G401.6 (cell line): ENCODE results near the gene PRRT4.

Source experiments
- FAIRE-seq: peaks from 2 replicates; lab custom pipeline; 2012; peaks lifted over from hg19 to GRCh38; lab: Jason Lieb, UNC

PRRT4 gene

GRCh38 chr7:128361411-128362379, at the start of gene PRRT4:
Gene PRRT4, minus strand, starts transcription at chr7:128361690.
- FAIRE-seq: no peak

- no peak for FAIRE-seq
These were observed 48.9 kb upstream of the PRRT4 start for GRCh38 chr7:128410451-128410753.

DNA sequence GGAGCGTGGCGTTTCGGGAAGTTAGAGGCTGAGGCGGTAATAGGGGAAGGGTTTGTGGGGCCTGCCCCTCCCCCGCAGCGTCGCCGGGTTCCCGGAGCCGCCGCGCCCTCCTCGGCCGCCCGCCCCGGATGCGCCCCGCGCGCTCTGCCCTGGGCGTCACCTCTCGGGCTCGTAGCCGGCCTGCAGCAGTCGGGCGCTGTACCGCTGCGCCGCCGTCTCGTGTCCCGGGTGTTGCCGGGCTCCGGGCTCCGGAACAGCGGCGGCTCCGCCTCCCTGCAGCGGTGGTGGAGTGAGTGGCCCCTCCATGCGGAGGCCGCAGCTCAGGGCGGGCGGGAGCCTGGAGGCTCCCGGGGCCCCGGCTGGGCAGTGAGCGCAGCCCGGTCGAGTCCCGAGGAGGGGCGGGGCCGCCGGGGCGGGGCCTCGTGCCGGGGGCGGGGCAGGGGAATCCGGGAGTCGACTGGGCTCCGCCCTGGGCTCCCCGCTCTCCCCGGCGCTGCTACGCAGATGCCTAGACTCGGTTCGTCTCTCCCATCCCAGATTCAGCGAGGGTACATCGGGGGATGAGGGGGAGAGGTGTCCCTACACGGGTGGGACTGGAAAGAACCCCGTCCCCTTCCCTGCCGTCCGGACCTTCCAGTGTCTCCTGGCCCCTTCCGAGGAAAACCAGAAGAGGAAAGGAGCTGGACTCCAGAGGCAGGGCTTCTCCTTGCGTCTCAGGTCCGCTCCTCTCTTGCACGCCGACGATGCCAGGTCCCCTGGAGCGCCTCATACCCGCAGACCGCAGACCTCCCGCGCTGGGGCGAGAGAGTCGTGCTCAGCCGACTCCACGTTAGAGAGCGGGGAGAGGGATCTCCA, 48.3 kb upstream of the PRRT4 start, which contains the start of gene IMPDH1:
Gene IMPDH1 (minus strand): TSS at position 387 of the 855 bp plus-strand sequence. CDS start 81 bp downstream, at position 306.
- no peak for FAIRE-seq

DNA sequence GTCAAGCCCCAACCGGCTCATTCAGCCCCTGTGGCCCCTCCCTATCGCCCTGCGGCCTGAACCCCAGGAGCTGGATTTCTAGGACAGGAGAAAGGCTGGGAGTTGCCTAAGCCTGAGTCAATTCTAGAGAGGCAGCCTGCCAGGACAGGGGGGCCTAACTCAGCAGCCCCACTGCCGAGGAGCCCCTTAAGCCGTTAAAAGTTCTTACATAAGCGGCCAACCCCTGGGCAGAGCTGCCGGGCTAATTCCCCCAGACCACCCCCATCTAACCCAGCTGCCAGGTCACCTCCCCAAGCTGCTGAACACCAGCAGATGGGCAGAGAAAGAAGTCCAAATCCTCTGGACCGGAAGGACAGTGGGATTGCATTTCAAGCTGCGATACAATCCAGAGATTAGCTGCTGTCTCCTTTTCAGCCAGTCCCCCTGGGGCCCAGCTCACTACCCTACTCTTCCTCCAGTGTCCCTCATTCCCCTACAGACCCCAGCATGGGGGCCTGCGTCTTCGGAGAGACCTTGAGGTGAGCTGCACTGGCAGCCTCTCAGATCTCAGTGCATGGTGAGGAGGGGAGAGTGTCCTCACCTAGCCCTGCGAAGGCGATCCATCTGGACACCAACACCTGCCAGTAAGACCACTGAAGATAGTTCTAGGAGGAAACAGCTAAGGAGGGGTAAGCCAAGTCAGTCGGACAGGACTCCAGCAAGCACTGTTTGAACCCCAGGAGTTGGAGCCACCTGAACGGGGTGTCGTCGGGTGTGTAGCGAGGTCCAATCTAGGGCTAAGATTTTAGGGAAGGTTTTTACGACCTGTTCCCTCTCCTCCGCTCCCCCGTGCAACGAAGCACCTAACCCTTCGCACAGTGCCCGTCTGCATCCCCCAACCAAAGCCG, 47.5 kb upstream of the PRRT4 start:
- FAIRE-seq: no peak

GRCh38 chr7:128407751-128408708, 46.5 kb upstream of the PRRT4 start:
- no peak for FAIRE-seq

- no peak for FAIRE-seq
These were observed 45.7 kb upstream of the PRRT4 start for GRCh38 chr7:128407233-128407589.

- no peak for FAIRE-seq
These were observed 45.1 kb upstream of the PRRT4 start for GRCh38 chr7:128406314-128407232.

- FAIRE-seq: no peak
These were observed 44.2 kb upstream of the PRRT4 start for GRCh38 chr7:128405471-128406313.

- FAIRE-seq: no peak
These were observed 43.5 kb upstream of the PRRT4 start for GRCh38 chr7:128404886-128405470.

DNA sequence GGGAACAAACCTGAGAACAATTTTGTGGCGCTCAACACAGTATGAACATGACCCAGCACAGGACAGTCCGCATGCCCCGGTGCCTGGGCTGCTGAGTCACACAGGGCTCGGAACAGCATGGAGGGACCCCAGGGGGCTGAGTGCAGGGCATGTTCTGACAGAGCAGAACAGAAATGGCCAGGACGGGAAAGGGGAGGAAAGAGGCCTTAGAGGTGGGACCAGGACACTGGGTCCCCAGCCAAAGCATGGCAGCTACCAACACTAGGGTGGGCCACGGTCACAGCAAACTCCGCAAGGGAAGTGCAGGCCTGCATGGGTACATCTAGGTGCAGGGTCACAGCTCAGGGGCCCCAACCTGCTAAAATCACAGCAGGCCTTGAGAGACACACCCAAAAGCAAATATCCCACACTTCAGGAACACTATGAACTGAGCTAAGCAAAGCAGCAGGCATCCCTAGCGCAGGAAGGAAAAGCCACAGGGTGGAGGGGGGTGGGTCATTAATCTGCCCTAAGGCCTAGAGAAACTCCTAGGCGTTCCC, 42.7 kb upstream of the PRRT4 start:
- FAIRE-seq: no peak

GRCh38 chr7:128403676-128404075, 42.2 kb upstream of the PRRT4 start:
- no peak for FAIRE-seq

DNA sequence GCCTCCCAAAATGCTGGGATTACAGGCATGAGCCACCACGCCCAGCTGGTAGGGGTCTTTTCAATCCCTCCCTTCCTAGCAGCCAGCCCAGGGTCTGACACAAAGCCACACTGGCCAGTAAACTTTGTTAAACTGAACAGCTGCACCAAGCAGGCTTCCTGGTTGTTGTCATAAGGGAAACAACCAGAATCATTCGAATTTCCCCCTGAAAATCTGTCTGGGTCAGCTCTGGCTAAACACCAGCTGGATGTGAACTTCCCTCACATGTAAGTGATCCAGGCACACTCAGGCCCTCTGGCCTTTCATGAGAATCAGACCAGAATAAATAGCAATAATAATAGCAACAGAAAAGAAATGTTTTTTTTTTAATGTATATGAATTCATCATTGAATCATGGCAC, 40.9 kb upstream of the PRRT4 start:
- FAIRE-seq: no peak

GRCh38 chr7:128400566-128400965, 39.1 kb upstream of the PRRT4 start:
- no peak for FAIRE-seq

DNA sequence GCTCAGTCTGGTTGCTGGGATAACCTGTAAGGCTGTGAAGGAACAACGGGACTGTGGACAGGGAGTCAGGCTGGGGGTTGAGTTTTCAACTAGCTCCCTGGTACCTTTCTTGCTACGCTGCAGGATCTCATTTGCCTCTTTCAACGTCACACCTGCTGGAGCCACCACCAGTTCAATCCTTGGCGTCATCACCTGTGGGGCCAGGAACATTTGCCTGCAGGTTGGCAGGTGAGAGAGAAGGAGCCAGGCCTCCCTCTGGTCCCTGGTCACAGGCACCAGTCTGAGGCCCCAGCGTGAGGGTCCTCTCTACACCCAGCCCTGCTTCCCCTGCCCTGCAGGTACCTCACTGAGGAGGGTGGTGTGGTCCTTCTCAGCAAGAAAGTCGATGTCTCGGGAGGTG, 38.5 kb upstream of the PRRT4 start:
- FAIRE-seq: no peak

GRCh38 chr7:128398841-128399135, 37.3 kb upstream of the PRRT4 start:
- no peak for FAIRE-seq

- no peak for FAIRE-seq
These were observed 36.7 kb upstream of the PRRT4 start for GRCh38 chr7:128398016-128398840.

DNA sequence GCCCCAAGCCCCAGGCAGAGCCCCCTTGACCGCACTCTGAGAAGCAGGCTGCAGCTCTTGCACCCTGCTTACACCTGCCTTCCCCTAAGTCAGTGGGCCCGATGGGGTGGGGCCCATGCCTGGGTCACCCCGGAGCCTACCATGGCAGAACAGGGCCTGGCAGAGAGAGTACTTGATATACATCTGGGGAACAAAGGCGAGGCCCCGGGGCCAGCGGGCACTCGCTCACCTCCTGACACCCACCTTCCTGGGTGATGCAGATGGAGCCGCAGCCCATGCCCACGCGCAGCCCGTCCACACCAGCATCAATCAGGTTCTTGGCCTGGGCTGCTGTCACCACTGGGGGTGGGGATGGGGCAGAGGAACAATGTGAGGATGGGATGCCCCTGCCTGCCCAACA, 34.9 kb upstream of the PRRT4 start:
- no peak for FAIRE-seq

GRCh38 chr7:128395748-128396147, 34.3 kb upstream of the PRRT4 start:
- no peak for FAIRE-seq
